M059J (cell line): Measurements from ENCODE around the gene BACH2. TPM values are rescaled to one million over a fixed set of nuclear protein-coding genes. Genes with fewer than 3 reads are reported as not detected.
A peak's percentile ranks its signal among the peaks of the same experiment; 100 is the strongest.
"Not testable (repeated sequence)": the region's sequence is repeated elsewhere in the genome, so short reads cannot be mapped to it uniquely, and the experiment has no call there.

Experiments used
- DNase-seq: peaks from one replicate; pipeline ENCODE4 v3.0.0-alpha.2; 2012; ENCODE audit warnings: low read depth
- total RNA-seq: library from RNA; depleted of rRNA; stranded (reverse); fragments of >200 nt; shearing (Covaris generic); gene quantifications from 2 replicates; pipeline ENCODE4 v1.2.3, GENCODE V29; 2014; rRNA removed

Gene BACH2
- 0.17 TPM in 1 of 2 replicates, not detected in the other for total RNA-seq

DNA sequence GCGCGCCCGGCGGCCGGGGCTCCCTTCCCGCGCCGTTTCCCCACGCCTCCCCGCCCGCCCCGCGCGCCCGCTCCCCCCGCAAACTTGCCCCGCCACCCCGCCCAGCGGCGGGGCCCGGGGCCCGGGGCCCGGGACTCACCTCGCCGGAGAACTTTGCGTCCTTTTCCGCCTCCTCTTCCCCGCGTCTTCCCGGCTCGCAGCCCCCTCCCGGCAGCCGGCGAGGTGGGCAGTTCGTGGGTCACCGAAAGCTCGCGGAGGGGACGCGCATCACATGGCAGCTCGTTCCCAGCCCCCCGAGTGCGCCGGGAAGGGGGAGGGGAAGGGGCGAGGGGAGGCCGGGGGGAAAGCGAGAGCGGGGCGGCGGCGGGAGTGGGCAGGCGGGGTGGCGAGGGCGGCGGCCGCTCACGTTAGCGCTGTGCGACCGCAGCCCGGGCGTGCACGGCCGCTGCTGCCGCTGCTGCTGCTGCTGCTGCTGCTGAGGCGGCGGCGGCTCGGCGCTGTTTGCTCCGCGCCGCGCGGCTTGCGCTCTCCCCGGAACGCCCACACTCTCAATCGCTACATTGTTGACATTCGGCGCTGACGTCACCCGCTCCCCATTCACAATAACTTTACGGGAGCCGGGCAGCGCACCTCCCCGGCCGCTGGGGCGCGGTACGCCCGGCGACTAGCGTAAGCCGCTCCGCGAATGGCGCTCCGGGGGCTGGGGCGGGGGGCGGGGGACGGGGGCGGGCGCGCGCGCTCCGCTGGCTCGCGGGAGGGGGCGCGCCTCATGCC is at the start of gene BACH2:
TSS of gene BACH2 (minus strand) at position 503 of the 774 bp plus-strand sequence. CDS start 287,999 bp downstream, outside the sequence.
- peak; percentile 71 for DNase-seq

DNA sequence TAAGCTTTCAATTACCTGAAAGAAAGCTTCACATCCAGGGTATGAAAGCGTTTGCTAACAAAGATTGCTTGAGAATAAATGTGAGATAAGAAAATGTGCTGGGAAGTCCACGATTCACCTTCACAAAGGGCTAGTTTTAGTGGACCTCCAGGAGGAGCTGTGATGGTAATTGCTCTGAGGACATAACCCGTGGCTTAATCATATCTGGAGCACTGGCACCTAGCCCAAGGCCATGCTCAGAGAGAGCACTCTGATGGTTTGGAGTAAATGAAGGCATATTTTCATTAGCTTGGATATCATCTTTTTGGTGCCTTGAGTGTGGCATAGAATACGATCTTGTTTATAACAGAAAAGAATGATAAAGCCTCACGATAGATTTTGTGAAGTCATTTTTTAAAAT is 46.9 kb upstream of the BACH2 start:
- peak; percentile 38 for DNase-seq

- DNase-seq: no peak
These were observed 41.8 kb upstream of the BACH2 start for GRCh38 chr6:90338409-90338808.

DNA sequence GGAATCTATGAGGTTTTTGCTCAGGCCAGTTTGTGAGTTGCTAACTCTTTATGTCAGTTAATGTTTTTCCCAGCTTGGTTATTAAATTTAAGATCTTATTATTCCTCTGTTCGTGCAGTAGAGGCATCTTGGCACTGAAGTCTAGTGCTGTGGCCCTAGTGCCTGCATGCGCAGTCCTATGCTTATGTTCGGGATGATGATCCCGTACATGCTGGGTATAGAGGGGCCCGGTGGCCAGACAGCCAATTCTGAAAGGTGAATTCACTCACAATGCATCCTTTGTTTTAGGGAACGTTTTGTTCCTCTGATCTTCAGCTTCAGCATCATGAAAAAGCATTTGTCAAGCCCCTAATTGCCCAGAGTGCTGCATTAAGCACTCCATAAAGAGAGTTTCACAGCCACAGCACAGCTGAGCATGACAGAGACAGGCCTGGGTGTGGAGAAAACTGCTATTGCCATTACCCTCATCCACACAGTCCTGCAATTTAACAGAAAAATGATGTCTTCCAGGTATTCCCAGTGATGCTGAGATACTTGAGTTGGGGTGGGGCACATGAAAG is 39.8 kb upstream of the BACH2 start:
- no peak for DNase-seq

- no peak for DNase-seq
These were observed 37.3 kb upstream of the BACH2 start for GRCh38 chr6:90333928-90334327.

DNA sequence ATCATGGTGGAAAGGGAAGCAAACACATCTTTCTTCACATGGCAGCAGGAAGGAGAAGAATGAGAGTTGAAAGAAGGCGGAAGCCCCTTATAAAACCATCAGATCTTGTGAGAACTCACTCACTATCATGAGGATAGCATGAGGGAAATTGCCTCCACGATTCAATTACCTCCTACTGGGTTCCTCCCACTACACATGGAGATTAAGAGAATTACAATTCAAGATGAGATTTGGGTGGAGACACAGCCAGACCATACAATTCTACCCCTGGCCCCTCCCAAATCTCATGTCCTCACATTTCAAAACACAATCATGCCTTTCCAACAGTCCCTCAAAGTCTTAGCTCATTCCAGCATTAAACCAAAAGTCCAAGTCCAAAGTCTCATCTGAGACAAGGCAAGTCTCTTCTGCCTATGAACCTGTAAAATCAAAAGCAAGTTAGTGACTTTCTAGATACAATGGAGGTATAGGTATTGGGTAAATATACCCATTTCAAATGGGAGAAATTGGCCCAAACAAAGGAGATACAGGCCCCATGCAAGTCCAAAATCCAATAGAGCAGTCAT is 36.4 kb upstream of the BACH2 start:
- not testable (repeated sequence) for DNase-seq

DNA sequence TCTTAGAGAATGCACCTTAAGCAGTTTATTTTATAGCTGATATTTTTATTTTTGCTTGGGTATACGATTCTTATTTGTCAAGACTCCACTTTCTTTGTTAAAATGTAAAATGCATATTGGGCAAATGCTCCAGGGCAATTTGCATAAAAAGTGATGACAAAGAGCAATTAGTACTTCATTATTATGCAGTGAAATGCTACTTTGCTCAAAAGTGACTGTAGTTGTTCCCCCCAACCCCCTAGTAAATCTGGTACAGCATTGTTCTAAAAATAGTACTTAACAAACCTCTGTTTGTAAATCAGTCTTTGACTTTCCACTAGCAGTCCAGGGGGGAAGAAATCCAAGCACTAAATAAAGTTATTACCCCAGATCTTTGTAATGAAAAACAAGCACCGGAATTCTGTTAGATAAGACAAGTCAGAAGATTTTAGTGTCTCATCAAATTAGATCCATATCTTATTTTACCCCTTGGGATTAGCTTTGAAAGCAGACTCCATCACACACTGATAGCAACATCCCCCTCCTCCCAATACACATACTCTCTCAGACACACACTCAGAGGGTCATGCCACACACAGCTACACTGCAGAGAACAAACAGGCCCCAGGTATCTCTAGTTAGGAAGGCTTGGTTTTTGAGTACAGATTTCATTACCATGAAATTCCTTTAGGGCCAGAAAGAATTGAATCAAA is 32.9 kb upstream of the BACH2 start:
- no peak for DNase-seq

GRCh38 chr6:90328004-90328403 is 31.4 kb upstream of the BACH2 start:
- DNase-seq: peak; percentile 15

GRCh38 chr6:90326404-90327057 is 29.9 kb upstream of the BACH2 start:
- no peak for DNase-seq

DNA sequence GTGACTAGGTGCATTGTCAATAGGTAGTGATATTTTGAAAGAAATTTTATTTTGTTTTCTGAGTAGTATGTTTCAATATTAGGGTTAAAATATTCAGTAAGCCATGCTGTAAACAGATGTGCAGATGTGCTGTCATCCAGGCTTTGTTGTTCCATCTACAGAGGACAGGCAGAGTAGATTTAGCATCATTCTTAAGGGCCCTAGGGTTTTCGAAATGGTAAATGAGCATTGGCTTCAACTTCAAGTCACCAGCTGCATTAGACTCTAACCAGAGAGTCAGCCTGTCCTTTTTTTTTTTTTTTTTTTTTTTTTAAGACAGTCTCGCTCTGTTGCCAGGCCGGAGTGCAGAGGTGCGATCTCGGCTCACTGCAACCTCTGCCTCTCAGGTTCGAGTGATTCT is 27.1 kb upstream of the BACH2 start:
- DNase-seq: no peak

GRCh38 chr6:90322976-90323474 is 26.4 kb upstream of the BACH2 start:
- no peak for DNase-seq

DNA sequence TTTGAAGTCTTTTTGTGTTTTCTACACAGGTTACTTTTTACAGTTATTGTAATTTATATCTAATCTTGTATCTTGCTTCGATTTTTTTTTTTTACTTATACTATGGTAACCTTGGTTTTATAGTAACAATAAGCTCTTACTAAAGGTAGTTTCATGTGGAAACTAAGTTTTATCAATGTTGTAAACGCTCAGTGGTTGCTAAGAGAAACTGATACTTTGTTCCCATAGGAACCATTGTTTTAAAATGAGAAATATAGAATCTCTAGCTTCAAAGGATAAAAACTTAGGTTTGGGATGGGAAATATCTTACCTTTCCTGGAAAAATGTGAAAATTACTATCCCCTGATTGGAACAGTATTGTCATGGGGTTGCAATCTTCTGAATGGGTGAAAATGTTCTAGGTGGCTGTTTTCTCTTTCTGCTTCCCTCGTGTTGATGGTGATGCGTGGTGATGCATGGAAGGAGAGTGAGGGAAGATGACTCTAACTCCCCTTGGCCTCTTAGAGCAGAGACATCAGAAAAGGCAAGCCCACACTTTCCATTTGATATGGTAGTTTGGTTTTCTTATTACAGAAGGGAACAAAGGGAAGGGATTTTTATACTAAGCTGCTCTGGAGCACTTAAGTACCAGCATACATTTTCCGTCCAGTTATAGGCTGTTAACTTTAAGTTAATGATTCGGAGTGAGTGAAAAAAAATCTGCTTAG is 23.5 kb upstream of the BACH2 start:
- no peak for DNase-seq

DNA sequence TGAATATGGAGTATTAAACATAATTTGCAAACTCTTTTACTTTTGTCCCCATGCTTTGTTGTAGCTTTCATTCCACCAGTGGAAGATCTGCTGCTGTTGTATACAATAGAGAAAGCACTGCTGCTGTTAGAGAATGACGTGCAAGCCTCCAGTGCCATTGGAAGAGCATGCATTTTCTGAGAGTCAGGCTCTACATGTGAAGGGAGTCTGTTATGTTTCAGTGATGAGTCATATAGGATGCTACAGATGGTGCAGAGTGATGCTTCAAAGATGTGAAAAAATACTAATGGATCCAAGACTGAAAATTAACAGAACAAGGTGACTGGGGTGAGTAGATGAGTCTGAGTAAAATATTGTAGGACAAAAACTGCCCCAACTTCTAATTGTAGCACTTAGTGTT is 22.4 kb upstream of the BACH2 start:
- peak; percentile 3 for DNase-seq

GRCh38 chr6:90315986-90316385 is 19.3 kb upstream of the BACH2 start:
- DNase-seq: no peak

GRCh38 chr6:90315354-90315950 is 18.8 kb upstream of the BACH2 start:
- no peak for DNase-seq

DNA sequence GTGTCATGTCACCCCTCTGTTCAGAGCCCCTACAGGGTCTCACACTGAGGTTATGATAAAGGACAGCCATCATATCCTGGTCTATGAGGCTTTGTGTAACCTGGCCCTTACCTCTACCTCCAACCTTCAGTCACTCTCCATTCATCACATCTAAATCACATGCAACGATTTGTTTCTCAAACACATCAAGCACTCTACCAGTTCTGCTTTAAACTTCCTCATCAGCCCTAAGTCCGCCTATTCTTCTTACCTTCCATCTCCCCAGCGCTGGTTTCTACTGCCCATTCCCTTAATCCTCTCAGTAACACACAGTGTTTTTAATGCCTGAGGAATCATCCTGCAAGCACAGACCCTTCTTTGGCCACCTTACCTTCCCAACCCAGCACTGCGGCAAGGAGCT is 17.9 kb upstream of the BACH2 start:
- no peak for DNase-seq

GRCh38 chr6:90311569-90311968 is 14.9 kb upstream of the BACH2 start:
- DNase-seq: no peak

- DNase-seq: no peak
These were observed 9.3 kb upstream of the BACH2 start for GRCh38 chr6:90305800-90306448.

DNA sequence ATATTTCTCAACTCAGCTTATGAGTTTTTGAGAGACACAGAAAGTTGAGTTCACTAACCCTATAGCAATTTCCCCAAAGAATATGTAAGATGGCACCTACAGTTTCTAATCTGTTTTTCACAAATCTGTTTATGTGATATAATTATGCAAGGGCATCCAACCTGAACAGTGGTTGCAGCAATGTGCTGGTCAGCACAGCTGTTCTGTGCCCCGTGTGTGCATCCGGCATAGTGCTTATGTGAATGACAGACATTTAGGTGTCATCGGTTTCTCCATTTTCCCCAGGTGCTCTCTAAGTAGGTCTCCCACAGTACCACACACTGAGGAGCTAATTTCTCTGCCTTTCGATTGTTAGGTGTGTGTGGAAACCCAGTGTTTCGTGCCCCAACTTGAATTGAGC is 7.7 kb upstream of the BACH2 start:
- DNase-seq: no peak

GRCh38 chr6:90303039-90303438 is 6.4 kb upstream of the BACH2 start:
- no peak for DNase-seq
